ENCODE results near the gene EIF4G2. TPM values are rescaled to one million over a fixed set of nuclear protein-coding genes. Genes with fewer than 3 reads are reported as not detected.

The EIF4G2 gene
- total and polyA plus RNA-seq, 2 experiments from 2014 or later = 358 to 788 TPM

- Mint-ChIP-seq H3K36me3 (ENCODE audit: low read depth) (peaks cover 11% of the 10 kb centered on the region), H3K27ac (no peak overlapping the region), H3K27me3 (ENCODE audit: insufficient read depth, low read depth, poor library complexity) (no peaks in the 10 kb centered on the region), H3K4me3 (peak overlapping the region; percentile 96), H3K9me3 (no peaks in the 10 kb centered on the region), H3K4me1 (peaks cover 4% of the 10 kb centered on the region; the same call in 2 of the 3 replicates)
- DNase-seq (ENCODE audit: low spot score) (no peak), ATAC-seq (no peak)
- Histone ChIP-seq H3K27me3 (ENCODE audit: insufficient read depth) (no peaks in the 10 kb centered on the region), H3K4me2 (peak overlapping the region; percentile 93), H3K36me3 (ENCODE audit: insufficient read depth) (peaks cover 9% of the 10 kb centered on the region; the same call in 1 of the 2 replicates), H4K20me1 (replicated peaks; ENCODE audit: insufficient read depth) (0 out of 2 replicates have a peak, but pooled peaks cover 5% of the 10 kb centered on the region), H2AFZ (no peak overlapping the region), H3K27ac (ENCODE audit: low read depth) (no peak overlapping the region), H3K4me3 (peak overlapping the region; percentile 94), H3K4me1 (ENCODE audit: insufficient read depth) (peaks cover 7% of the 10 kb centered on the region), H3K9me2 (ENCODE audit: insufficient read depth) (no peaks in the 10 kb centered on the region), H3K79me2 (replicated peaks; ENCODE audit: insufficient read depth) (peaks cover 18% of the 10 kb centered on the region), H3F3A (replicated peaks; ENCODE audit: low read depth) (0 out of 2 replicates have a peak, but pooled peaks cover 3% of the 10 kb centered on the region)
- TF ChIP-seq CREB1 (CRISPR knock-in tag; IDR thresholded peaks at IDR 0.05; ENCODE audit: low read depth) (no peak), JUNB (IDR thresholded peaks at IDR 0.05; ENCODE audit: unreplicated experiment) (no peak), CTCF (conservative IDR thresholded peaks at IDR 0.05; ENCODE audit: low read depth in 2 of 2) (no peak), REST (IDR thresholded peaks at IDR 0.05; ENCODE audit: unreplicated experiment) (no peak), EZH2phosphoT487 (IDR thresholded peaks at IDR 0.05; ENCODE audit: unreplicated experiment) (no peak), ZNF462 (CRISPR knock-in tag; IDR thresholded peaks at IDR 0.05) (no peak), STAT1 (IDR thresholded peaks at IDR 0.05; ENCODE audit: unreplicated experiment) (no peak), NANOG (IDR thresholded peaks at IDR 0.05; ENCODE audit: borderline replicate concordance) (no peak), ZNF114 (CRISPR knock-in tag; IDR thresholded peaks at IDR 0.05) (no peak), EZH2 (IDR thresholded peaks at IDR 0.05; ENCODE audit: low read depth, unreplicated experiment) (no peak), ETS1 (IDR thresholded peaks at IDR 0.05) (no peak), POLR2AphosphoS5 (IDR thresholded peaks at IDR 0.05; ENCODE audit: low read depth) (no peak), ZNF331 (CRISPR knock-in tag; IDR thresholded peaks at IDR 0.05; ENCODE audit: low read depth) (no peak)
Observed at GRCh38 chr11:10752486-10752885, 56.2 kb downstream of the EIF4G2 start.

All from GM23338 (cell line).